HEK293 (cell line): Measurements from ENCODE around the gene SSBP3.

Experiments used
- CTCF ChIA-PET: fragments of 350-600 bp; formaldehyde crosslinking; extraction: SDS; loops from one replicate; lab custom pipeline; 2021; ENCODE audit warnings: antibody characterized with exemption; lab: Yijun Ruan, JAX
- POLR2A ChIA-PET: fragments of 300-600 bp; formaldehyde crosslinking; extraction: SDS; loops from one replicate; lab custom pipeline; 2020; ENCODE audit warnings: antibody characterized with exemption, inconsistent platforms; lab: Yijun Ruan, JAX
- H3K27ac ChIP-seq: fragments of 200-500 bp; sonication (Bioruptor generic); 2 replicates; pipeline ENCODE4 v1.5.1; 2014; ENCODE audit warnings: low read depth, low read length, control low read depth, inconsistent platforms; ENCODE audit errors: extremely low read depth
- H3K36me3 ChIP-seq, 2 experiments: fragments of 200-500 bp in 1 of 2; sonication (Bioruptor generic) in 1 of 2; 1 replicate in 1 of 2; 2 replicates in 1 of 2; pipeline ENCODE4 v1.5.1; 2014 to 2017; ENCODE audit warnings: inconsistent platforms in 2 of 2, low read length in 2 of 2; ENCODE audit not compliant: control insufficient read depth in 2 of 2, insufficient read depth in 1 of 2
- H3K4me1 ChIP-seq: fragments of 200-500 bp; sonication (Bioruptor generic); 2 replicates; pipeline ENCODE4 v1.5.1; 2014; ENCODE audit warnings: mild to moderate bottlenecking, low read length, inconsistent platforms; ENCODE audit not compliant: control insufficient read depth, insufficient read depth
- H3K4me3 ChIP-seq: 2 replicates; pipeline ENCODE4 v1.5.1; 2011; ENCODE audit warnings: low read depth, mild to moderate bottlenecking, control low read depth, low read length, moderate library complexity
- H3K9me3 ChIP-seq: fragments of 200-500 bp; sonication (Bioruptor generic); 2 replicates; pipeline ENCODE4 v1.5.1; 2014; ENCODE audit warnings: low read depth, low read length, inconsistent platforms; ENCODE audit not compliant: control insufficient read depth, insufficient read depth
- GLI2 ChIP-seq: fragments of 450-650 bp; formaldehyde crosslinking; IDR thresholded peaks from 2 replicates; pipeline ENCODE4; 2017; ENCODE audit warnings: missing biosample characterization, missing genetic modification characterization, low read depth, borderline replicate concordance
- GLI4 ChIP-seq: fragments of 450-650 bp; formaldehyde crosslinking; IDR thresholded peaks from 2 replicates; pipeline ENCODE4 v1.5.1; 2016; ENCODE audit warnings: missing biosample characterization, missing genetic modification characterization
- HOXC10 ChIP-seq: sonication (generic); formaldehyde crosslinking; IDR thresholded peaks from 2 replicates; pipeline ENCODE4 v1.8.1; 2023; ENCODE audit warnings: mild to moderate bottlenecking, missing genetic modification reagents
- PBX3 ChIP-seq: sonication (generic); formaldehyde crosslinking; IDR thresholded peaks from 2 replicates; pipeline ENCODE4 v1.8.1; 2022; ENCODE audit warnings: mild to moderate bottlenecking, moderate library complexity, missing genetic modification reagents
- RBAK ChIP-seq: fragments of 450-650 bp; formaldehyde crosslinking; IDR thresholded peaks from 2 replicates; pipeline ENCODE4 v1.5.1; 2016; ENCODE audit warnings: missing biosample characterization, missing genetic modification characterization
- ZBTB26 ChIP-seq: fragments of 450-650 bp; formaldehyde crosslinking; optimal IDR thresholded peaks from 2 replicates; pipeline ENCODE3; 2016; ENCODE audit warnings: missing biosample characterization, mild to moderate bottlenecking, missing genetic modification characterization
- ZBTB6 ChIP-seq: fragments of 450-650 bp; formaldehyde crosslinking; IDR thresholded peaks from 2 replicates; pipeline ENCODE4 v1.5.1; 2017; ENCODE audit warnings: missing biosample characterization, missing genetic modification characterization
- ZNF155 ChIP-seq: fragments of 450-650 bp; formaldehyde crosslinking; IDR thresholded peaks from 2 replicates; pipeline ENCODE4 v1.5.1; 2016; ENCODE audit warnings: missing biosample characterization, missing genetic modification characterization
- ZNF202 ChIP-seq: fragments of 450-650 bp; formaldehyde crosslinking; IDR thresholded peaks from 2 replicates; pipeline ENCODE4 v1.5.1; 2016; ENCODE audit warnings: missing biosample characterization, missing genetic modification characterization, borderline replicate concordance
- ZNF26 ChIP-seq: fragments of 450-650 bp; formaldehyde crosslinking; IDR thresholded peaks from 2 replicates; pipeline ENCODE4 v1.5.1; 2016; ENCODE audit warnings: missing biosample characterization, missing genetic modification characterization
- ZNF324 ChIP-seq: fragments of 450-650 bp; formaldehyde crosslinking; IDR thresholded peaks from 2 replicates; pipeline ENCODE4 v1.5.1; 2016; ENCODE audit warnings: missing biosample characterization, missing genetic modification characterization
- ZNF350 ChIP-seq: fragments of 450-650 bp; formaldehyde crosslinking; IDR thresholded peaks from 2 replicates; pipeline ENCODE4 v1.5.0; 2017; ENCODE audit warnings: missing biosample characterization, mild to moderate bottlenecking, missing genetic modification characterization
- ZNF404 ChIP-seq: fragments of 450-650 bp; formaldehyde crosslinking; IDR thresholded peaks from 2 replicates; pipeline ENCODE4 v1.5.1; 2017; ENCODE audit warnings: missing biosample characterization, missing genetic modification characterization
- ZNF488 ChIP-seq: fragments of 450-650 bp; formaldehyde crosslinking; IDR thresholded peaks from 2 replicates; pipeline ENCODE4 v1.5.1; 2016; ENCODE audit warnings: missing biosample characterization, missing genetic modification characterization
- ZNF518A ChIP-seq: fragments of 450-650 bp; formaldehyde crosslinking; conservative IDR thresholded peaks from 2 replicates; pipeline ENCODE4 v1.5.1; 2016; ENCODE audit warnings: low read depth, missing biosample characterization, missing genetic modification characterization
- ZNF596 ChIP-seq: fragments of 450-650 bp; IDR thresholded peaks from 2 replicates; pipeline ENCODE4 v1.5.0; 2018; ENCODE audit warnings: missing biosample characterization, mild to moderate bottlenecking, missing genetic modification characterization, moderate library complexity
- ZNF837 ChIP-seq: fragments of 450-650 bp; formaldehyde crosslinking; IDR thresholded peaks from 2 replicates; pipeline ENCODE4 v1.5.1; 2016; ENCODE audit warnings: missing biosample characterization, missing genetic modification characterization

SSBP3 gene

GRCh38 chr1:54266908-54267307 lies 139.3 kb downstream of the SSBP3 start:
- no peak for TF ChIP-seq ZBTB6 (tag by site-specific recombination)
- TF ChIP-seq ZNF837 (tag by site-specific recombination): no peak
- TF ChIP-seq ZNF596 (tag by site-specific recombination): no peak
- TF ChIP-seq ZNF350 (tag by site-specific recombination): no peak
- TF ChIP-seq ZNF404 (tag by site-specific recombination): no peak
- no peak for TF ChIP-seq ZNF488 (tag by site-specific recombination)
- TF ChIP-seq GLI4 (tag by site-specific recombination): no peak
- no peak for TF ChIP-seq ZNF155 (tag by site-specific recombination)
- TF ChIP-seq GLI2 (tag by site-specific recombination): no peak
- no peak for TF ChIP-seq ZBTB26 (tag by site-specific recombination)
- no peak for TF ChIP-seq ZNF26 (tag by site-specific recombination)
- TF ChIP-seq ZNF518A (tag by site-specific recombination): no peak
- no peak for TF ChIP-seq ZNF202 (tag by site-specific recombination)
- TF ChIP-seq RBAK (tag by site-specific recombination): no peak
- TF ChIP-seq ZNF324 (tag by site-specific recombination): no peak
- TF ChIP-seq HOXC10 (CRISPR knock-in tag): no peak
- TF ChIP-seq PBX3 (CRISPR knock-in tag): no peak
- Histone ChIP-seq H3K4me1 (no peaks in the 10 kb centered on the region), H3K9me3 (no peaks in the 10 kb centered on the region), H3K36me3 (peaks cover 0 to 7% of the 10 kb centered on the region in 2 experiments; a peak in 1 of 3 replicates), H3K27ac (no peak overlapping the region), H3K4me3 (no peak overlapping the region)
- POLR2A ChIA-PET: no interaction called here
- CTCF ChIA-PET: interaction anchor here (0.7 kb wide), 1 partner anchor 532 kb away, joined by 3 read pairs; no protein-coding TSS in a partner anchor
